ENCODE measurements around the gene GREB1.

The GREB1 gene

DNA sequence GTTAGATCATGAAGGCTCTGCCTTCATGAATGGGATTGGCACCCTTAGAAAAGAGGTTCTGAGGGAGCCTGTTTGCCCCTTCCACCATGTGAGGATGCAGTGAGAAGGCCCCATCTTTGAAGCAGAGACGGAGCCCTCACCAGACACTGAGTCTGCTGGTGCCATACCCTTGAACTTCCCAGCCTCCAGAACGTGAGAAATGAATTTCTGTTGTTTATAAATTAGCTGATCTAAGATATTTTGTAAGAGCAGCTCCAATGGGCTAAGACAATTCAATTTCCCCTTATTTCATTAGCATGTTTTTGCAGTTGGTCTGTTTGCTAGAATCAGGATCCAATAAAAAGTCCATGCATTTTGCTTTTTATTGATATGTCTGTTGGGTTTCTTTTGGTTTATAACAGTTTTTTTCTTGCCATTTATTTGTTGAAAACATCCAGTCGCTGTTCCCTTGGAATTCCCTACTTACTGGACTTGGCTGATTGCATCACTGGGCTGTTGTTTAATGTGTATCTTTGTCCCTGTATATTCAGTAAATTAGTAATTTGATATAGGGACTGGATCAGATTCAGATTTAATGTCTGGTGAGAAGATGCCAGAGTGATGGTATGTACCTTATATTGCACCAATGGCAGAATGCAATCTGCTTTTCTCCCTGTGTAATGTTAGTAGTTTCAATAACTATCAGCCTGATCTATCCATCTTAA, 24.0 kb upstream of the GREB1 start:
- DNase-seq (ENCODE audit: low read depth) = no peak
- H3K4me3 ChIP-seq (ENCODE audit: low read depth, low read length) = no peak overlapping the region
- TF ChIP-seq, protein P1, sequence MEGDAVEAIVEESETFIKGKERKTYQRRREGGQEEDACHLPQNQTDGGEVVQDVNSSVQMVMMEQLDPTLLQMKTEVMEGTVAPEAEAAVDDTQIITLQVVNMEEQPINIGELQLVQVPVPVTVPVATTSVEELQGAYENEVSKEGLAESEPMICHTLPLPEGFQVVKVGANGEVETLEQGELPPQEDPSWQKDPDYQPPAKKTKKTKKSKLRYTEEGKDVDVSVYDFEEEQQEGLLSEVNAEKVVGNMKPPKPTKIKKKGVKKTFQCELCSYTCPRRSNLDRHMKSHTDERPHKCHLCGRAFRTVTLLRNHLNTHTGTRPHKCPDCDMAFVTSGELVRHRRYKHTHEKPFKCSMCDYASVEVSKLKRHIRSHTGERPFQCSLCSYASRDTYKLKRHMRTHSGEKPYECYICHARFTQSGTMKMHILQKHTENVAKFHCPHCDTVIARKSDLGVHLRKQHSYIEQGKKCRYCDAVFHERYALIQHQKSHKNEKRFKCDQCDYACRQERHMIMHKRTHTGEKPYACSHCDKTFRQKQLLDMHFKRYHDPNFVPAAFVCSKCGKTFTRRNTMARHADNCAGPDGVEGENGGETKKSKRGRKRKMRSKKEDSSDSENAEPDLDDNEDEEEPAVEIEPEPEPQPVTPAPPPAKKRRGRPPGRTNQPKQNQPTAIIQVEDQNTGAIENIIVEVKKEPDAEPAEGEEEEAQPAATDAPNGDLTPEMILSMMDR (IDR thresholded peaks at IDR 0.05; ENCODE audit: low read depth, low read length, missing control alignments) = no peak

DNA sequence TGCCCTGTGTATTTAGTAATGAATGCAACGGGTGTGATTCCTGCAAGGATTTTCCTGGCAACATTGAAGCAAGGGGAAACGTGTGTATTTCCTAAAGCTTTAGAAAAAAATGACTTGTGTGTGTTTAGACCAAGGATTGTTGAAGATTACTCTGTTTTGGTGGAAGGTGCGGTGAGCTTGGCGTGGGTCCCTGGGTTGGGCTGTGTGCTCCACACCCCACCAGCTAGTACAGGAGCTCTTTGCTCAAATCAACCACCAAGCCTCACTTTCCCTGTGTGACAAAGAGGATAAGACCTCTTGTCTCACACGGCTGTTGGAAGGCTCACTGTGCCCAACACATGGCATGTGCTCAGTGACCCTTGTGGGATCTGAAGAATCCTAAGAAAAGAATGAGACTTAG, 21.4 kb upstream of the GREB1 start:
- TF ChIP-seq, protein P1 (IDR thresholded peaks at IDR 0.05; ENCODE audit: low read depth, low read length, missing control alignments) = no peak
- H3K4me3 ChIP-seq (ENCODE audit: low read depth, low read length) = no peak overlapping the region
- no peak for DNase-seq (ENCODE audit: low read depth)

DNA sequence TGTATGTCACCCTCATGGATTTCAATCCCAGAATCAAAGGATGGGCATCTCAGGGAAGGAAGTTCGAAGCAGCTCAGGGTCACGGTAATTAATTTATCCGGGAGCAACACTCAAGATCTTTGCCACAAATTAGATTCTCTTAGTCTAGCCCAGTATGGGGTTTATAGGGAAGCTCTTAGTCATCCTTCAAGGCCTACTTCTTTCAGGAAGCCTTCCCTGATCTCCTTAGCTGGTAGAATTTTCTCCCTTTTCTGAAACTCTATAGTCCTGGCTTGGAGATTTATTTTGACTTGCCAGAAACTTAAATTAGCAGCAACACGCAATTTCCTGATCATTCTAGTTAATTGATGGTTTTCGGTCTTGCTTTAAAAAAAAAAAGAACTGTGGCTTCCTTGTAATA, 20.5 kb upstream of the GREB1 start:
- TF ChIP-seq, protein P1 (IDR thresholded peaks at IDR 0.05; ENCODE audit: low read depth, low read length, missing control alignments) = no peak
- H3K4me3 ChIP-seq (ENCODE audit: low read depth, low read length) = no peak overlapping the region
- DNase-seq (ENCODE audit: low read depth) = no peak

DNA sequence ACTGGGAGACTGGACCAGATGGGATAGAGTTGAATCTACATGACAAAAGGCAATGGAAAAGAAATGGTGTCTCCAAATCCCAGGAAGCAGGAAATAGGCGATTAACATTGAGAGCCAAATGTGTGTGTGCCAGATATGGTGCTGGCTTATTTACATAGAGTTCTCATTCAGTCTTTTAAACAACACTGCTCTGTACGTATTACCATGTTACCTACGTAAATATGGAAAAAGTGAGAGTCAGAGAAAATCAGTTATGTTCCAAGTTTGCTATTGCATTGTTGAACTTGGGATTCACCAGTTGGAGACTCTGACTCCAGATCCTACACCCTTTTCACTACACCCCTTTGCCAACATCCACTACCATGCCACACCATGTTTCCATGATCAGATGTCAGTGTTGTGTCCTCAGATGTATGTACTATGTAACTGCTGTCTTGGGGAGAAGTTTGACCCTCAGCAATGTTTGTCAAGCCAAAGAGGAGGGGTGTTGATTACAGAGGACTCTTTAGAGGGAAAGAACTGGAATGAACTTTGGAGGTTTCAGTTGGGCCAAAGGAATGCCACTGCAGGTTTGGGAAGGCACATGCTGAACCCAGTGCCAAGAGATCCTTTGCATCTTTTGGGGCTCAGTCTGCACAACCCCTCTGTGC, 19.6 kb upstream of the GREB1 start:
- TF ChIP-seq, protein P1 (IDR thresholded peaks at IDR 0.05; ENCODE audit: low read depth, low read length, missing control alignments) = no peak
- no peak overlapping the region for H3K4me3 ChIP-seq (ENCODE audit: low read depth, low read length)
- DNase-seq (ENCODE audit: low read depth) = no peak

DNA sequence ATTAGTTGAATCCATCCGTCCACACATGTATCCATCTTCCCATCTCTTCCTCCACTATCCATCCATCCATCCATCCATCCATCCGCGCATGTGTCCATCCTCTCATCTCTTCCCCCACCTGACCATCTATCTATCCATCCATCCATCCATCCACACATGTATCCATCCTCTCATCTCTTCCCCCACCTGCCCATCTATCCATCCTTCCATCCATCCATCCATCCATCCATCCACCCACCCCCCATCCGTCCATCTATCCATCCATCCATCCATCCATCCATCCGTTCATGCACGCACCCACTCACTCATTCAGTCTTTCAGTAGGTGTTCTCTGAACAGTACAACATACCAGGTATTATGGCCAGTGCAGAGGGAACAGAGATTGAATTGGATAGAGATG, 18.9 kb upstream of the GREB1 start:
- no peak for DNase-seq (ENCODE audit: low read depth)
- no peak overlapping the region for H3K4me3 ChIP-seq (ENCODE audit: low read depth, low read length)

DNA sequence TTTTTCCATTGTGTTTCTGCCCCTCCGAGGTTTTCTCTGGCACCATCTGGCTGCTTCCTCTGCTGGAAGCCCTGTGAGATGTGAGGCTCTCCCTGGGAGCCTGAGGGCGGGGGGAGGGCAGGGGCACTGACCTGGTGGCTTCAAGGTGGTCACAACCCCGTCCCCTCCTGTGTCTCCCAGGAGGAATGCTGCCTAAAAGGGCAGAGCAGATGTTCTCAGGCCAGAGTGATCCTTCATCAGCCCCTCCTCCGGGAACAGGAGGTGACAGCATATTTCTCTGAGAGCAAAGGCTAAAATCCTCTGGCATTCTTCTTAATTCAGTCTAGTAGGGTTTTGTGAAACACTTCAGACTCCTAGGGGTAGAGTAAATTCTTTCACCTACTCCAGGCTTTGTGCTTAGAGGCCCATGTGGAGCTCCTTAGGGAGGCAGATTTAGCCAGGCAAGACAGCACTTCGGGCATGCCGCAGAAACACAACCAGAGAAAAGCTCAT, 18.3 kb upstream of the GREB1 start:
- TF ChIP-seq, protein P1 (IDR thresholded peaks at IDR 0.05; ENCODE audit: low read depth, low read length, missing control alignments) = no peak
- no peak overlapping the region for H3K4me3 ChIP-seq (ENCODE audit: low read depth, low read length)
- no peak for DNase-seq (ENCODE audit: low read depth)

More for the DNA sequence above, 18.9 kb upstream of the GREB1 start:
- TF ChIP-seq, protein P1 (IDR thresholded peaks at IDR 0.05; ENCODE audit: low read depth, low read length, missing control alignments) = no peak
